Measurements from ENCODE around the gene FBXL16. TPM values are rescaled to one million over a fixed set of nuclear protein-coding genes. Genes with fewer than 3 reads are reported as not detected.

Gene FBXL16
- total and polyA plus RNA-seq, 3 donors from 2014 or later: 15.8 to 23.4 (median 16.1) TPM

GRCh38 chr16:651844-652243 is 53.8 kb downstream of the FBXL16 start:
- Histone ChIP-seq H3K36me3 (ENCODE audit: low read depth, missing control alignments) (no peaks in the 10 kb centered on the region), H3K4me1 (peaks cover 19% of the 10 kb centered on the region), H3K27me3 (no peaks in the 10 kb centered on the region), H3K27ac (no peak overlapping the region), H3K9me3 (no peaks in the 10 kb centered on the region), H3K4me3 (no peak overlapping the region)
- no peak for DNase-seq
- TF ChIP-seq CTCF (IDR thresholded peaks at IDR 0.05) (no peak), POLR2A (IDR thresholded peaks at IDR 0.05) (no peak)
- intact Hi-C loops (cut with DNase I; ENCODE audit: low total_unique reads): no loop called here
- 85 to 88% methylated on average over 3 to 22 of the region's 22 CpGs for WGBS, 2 donors

GRCh38 chr16:649631-650030 is 56.0 kb downstream of the FBXL16 start:
- peaks cover 19% of the 10 kb centered on the region for H3K4me1 ChIP-seq

GRCh38 chr16:648781-649589 is 56.6 kb downstream of the FBXL16 start, which contains the start of gene WDR90:
Gene WDR90 (plus strand): TSS chr16:649365. CDS start chr16:649417, 52 bp downstream.
- 2% methylated on average over 86 of the region's 91 CpGs; no CpG with 5 or more reads in 1 of the 2 donors for WGBS, 2 donors
- Histone ChIP-seq H3K27me3 (no peaks in the 10 kb centered on the region), H3K36me3 (ENCODE audit: low read depth, missing control alignments) (no peaks in the 10 kb centered on the region), H3K4me1 (peaks cover 19% of the 10 kb centered on the region), H3K4me3 (peak within 1 kb of the TSS; percentile 71 to 73), H3K27ac (peak within 1 kb of the TSS; percentile 53 to 89), H3K9me3 (no peaks in the 10 kb centered on the region)
- peak; percentile 95 for DNase-seq
- intact Hi-C loops (cut with DNase I; ENCODE audit: low total_unique reads): no loop called here
- no peak for TF ChIP-seq POLR2A (IDR thresholded peaks at IDR 0.05)

More at GRCh38 chr16:649631-650030, 56.0 kb downstream of the FBXL16 start:
- no peak for DNase-seq
- Histone ChIP-seq H3K36me3 (ENCODE audit: low read depth, missing control alignments) (no peaks in the 10 kb centered on the region), H3K27ac (peak overlapping the region in 1 of 2 donors; percentile 89), H3K4me3 (peak overlapping the region; percentile 71 to 73), H3K27me3 (no peaks in the 10 kb centered on the region), H3K9me3 (no peaks in the 10 kb centered on the region)
- TF ChIP-seq CTCF (IDR thresholded peaks at IDR 0.05) (no peak), POLR2A (IDR thresholded peaks at IDR 0.05) (no peak)
- intact Hi-C loops (cut with DNase I; ENCODE audit: low total_unique reads): no loop called here
- WGBS, 2 donors: 0 to 3% methylated on average over 17 to 44 of the region's 44 CpGs

- Histone ChIP-seq H3K9me3 (no peaks in the 10 kb centered on the region), H3K4me3 (peak overlapping the region; percentile 71 to 73), H3K27ac (peak overlapping the region; percentile 53 to 89), H3K36me3 (ENCODE audit: low read depth, missing control alignments) (no peaks in the 10 kb centered on the region), H3K4me1 (peaks cover 19% of the 10 kb centered on the region), H3K27me3 (no peaks in the 10 kb centered on the region)
- DNase-seq: peak; percentile 46
- WGBS, 2 donors: 41 to 52% methylated on average over 5 to 23 of the region's 24 CpGs
- intact Hi-C loops (cut with DNase I; ENCODE audit: low total_unique reads): no loop called here
- TF ChIP-seq POLR2A (IDR thresholded peaks at IDR 0.05) (no peak), CTCF (IDR thresholded peaks at IDR 0.05) (peak in 1 of 3 experiments; percentile 25)
Measured at GRCh38 chr16:648071-648780, 57.4 kb downstream of the FBXL16 start.
